ENCODE results near the gene PGM1. TPM values are rescaled to one million over a fixed set of nuclear protein-coding genes. Genes with fewer than 3 reads are reported as not detected.

PGM1 gene
- total RNA-seq, 1 donor from 2014 or later = 33.7 TPM

Other genes starting within 250 kb of the PGM1 start
- 19.5 TPM for gene ALG6, start 225.8 kb upstream of the PGM1 start, total RNA-seq
- 30.2 TPM for gene ITGB3BP, start 70.2 kb upstream of the PGM1 start, total RNA-seq
- 11.1 TPM for gene EFCAB7, start 69.9 kb upstream of the PGM1 start, total RNA-seq
- gene ROR1, start 180.6 kb downstream of the PGM1 start, total RNA-seq = 16.7 TPM

Measured in sciatic nerve (tissue), 1 donor.